Activated naive CD4-positive, alpha-beta T cell treated with anti-CD3 and anti-CD28 coated beads, Interleukin-2, amount 10 ng/mL, durations not matched to agents 7 days and 5 days (primary cell): ENCODE data around the gene AOPEP.
A peak's percentile ranks its signal among the peaks of the same experiment; 100 is the strongest.

ENCODE experiments used
- CTCF ChIA-PET: fragments of 350-600 bp; sonication (Branson Sonifier 250); formaldehyde crosslinking; loops from one replicate; lab custom pipeline; 2021; ENCODE audit warnings: antibody characterized with exemption; lab: Charles Lee
- DNase-seq: peaks from one replicate; pipeline ENCODE4 v3.0.0-alpha.2; 2020
- H3K27ac Mint-ChIP-seq: one replicate; pipeline ENCODE4 v1.8.0; 2021; ENCODE audit warnings: mild to moderate bottlenecking, moderate library complexity, mixed read lengths
- H3K27me3 Mint-ChIP-seq: one replicate; pipeline ENCODE4 v1.8.0; 2021; ENCODE audit warnings: mild to moderate bottlenecking, mixed read lengths
- H3K36me3 Mint-ChIP-seq: one replicate; pipeline ENCODE4 v1.8.0; 2021; ENCODE audit warnings: mixed read lengths
- H3K4me1 Mint-ChIP-seq: one replicate; pipeline ENCODE4 v1.8.0; 2021; ENCODE audit warnings: mixed read lengths
- H3K4me3 Mint-ChIP-seq: one replicate; pipeline ENCODE4 v1.8.0; 2021; ENCODE audit warnings: mild to moderate bottlenecking, moderate library complexity, mixed read lengths
- H3K9me3 Mint-ChIP-seq: one replicate; pipeline ENCODE4 v1.8.0; 2021; ENCODE audit warnings: mixed read lengths

Gene AOPEP

GRCh38 chr9:94800424-94801117 is 74.1 kb downstream of the AOPEP start:
- H3K36me3 Mint-ChIP-seq = peaks cover 29% of the 10 kb centered on the region
- H3K4me1 Mint-ChIP-seq = peaks cover 21% of the 10 kb centered on the region

GRCh38 chr9:94801234-94801633 is 74.7 kb downstream of the AOPEP start:
- Mint-ChIP-seq H3K27me3 (no peaks in the 10 kb centered on the region), H3K4me1 (peaks cover 21% of the 10 kb centered on the region), H3K4me3 (no peak overlapping the region), H3K36me3 (peaks cover 27% of the 10 kb centered on the region), H3K27ac (no peak overlapping the region), H3K9me3 (no peaks in the 10 kb centered on the region)
- DNase-seq = no peak
- CTCF ChIA-PET = interaction anchor here (1.3 kb wide), 1 partner anchor 17 kb away, joined by 3 read pairs; no protein-coding TSS in a partner anchor

More at GRCh38 chr9:94800424-94801117, 74.1 kb downstream of the AOPEP start:
- Mint-ChIP-seq H3K9me3 (no peaks in the 10 kb centered on the region), H3K27ac (no peak overlapping the region), H3K4me3 (no peak overlapping the region), H3K27me3 (no peaks in the 10 kb centered on the region)
- DNase-seq = no peak
- CTCF ChIA-PET = interaction anchor here (1.3 kb wide), 1 partner anchor 17 kb away, joined by 3 read pairs; no protein-coding TSS in a partner anchor

- no peak for DNase-seq
- Mint-ChIP-seq H3K27me3 (no peaks in the 10 kb centered on the region), H3K36me3 (peaks cover 26% of the 10 kb centered on the region), H3K4me3 (no peak overlapping the region), H3K4me1 (peaks cover 21% of the 10 kb centered on the region), H3K27ac (no peak overlapping the region), H3K9me3 (no peaks in the 10 kb centered on the region)
- CTCF ChIA-PET = interaction anchor here (1.3 kb wide), 1 partner anchor 18 kb away, joined by 3 read pairs; no protein-coding TSS in a partner anchor
Measured at GRCh38 chr9:94801681-94802080, 75.2 kb downstream of the AOPEP start.

GRCh38 chr9:94802251-94802650 is 75.8 kb downstream of the AOPEP start:
- H3K4me3 Mint-ChIP-seq = no peak overlapping the region
- H3K9me3 Mint-ChIP-seq = no peaks in the 10 kb centered on the region
- CTCF ChIA-PET = interaction anchor here (1.3 kb wide), 1 partner anchor 18 kb away, joined by 3 read pairs; no protein-coding TSS in a partner anchor
- H3K27ac Mint-ChIP-seq = no peak overlapping the region
- peaks cover 21% of the 10 kb centered on the region for H3K4me1 Mint-ChIP-seq
- H3K36me3 Mint-ChIP-seq = peaks cover 27% of the 10 kb centered on the region
- no peaks in the 10 kb centered on the region for H3K27me3 Mint-ChIP-seq
- DNase-seq = no peak

- Mint-ChIP-seq H3K4me3 (no peak overlapping the region), H3K36me3 (peaks cover 32% of the 10 kb centered on the region), H3K27ac (no peak overlapping the region), H3K9me3 (no peaks in the 10 kb centered on the region), H3K4me1 (peaks cover 21% of the 10 kb centered on the region), H3K27me3 (no peaks in the 10 kb centered on the region)
- CTCF ChIA-PET = no interaction called here
- peak; percentile 23 for DNase-seq
Measured at GRCh38 chr9:94802793-94803192, 76.3 kb downstream of the AOPEP start.

- Mint-ChIP-seq H3K9me3 (no peaks in the 10 kb centered on the region), H3K27me3 (no peaks in the 10 kb centered on the region), H3K36me3 (peaks cover 32% of the 10 kb centered on the region), H3K4me3 (no peak overlapping the region), H3K4me1 (peaks cover 21% of the 10 kb centered on the region), H3K27ac (no peak overlapping the region)
- no peak for DNase-seq
- CTCF ChIA-PET = interaction anchor here (0.6 kb wide), 2 partner anchors 94 to 902 kb away, joined by 3 to 8 read pairs; no protein-coding TSS in a partner anchor
Measured at GRCh38 chr9:94804316-94804715, 77.8 kb downstream of the AOPEP start.

- no peak overlapping the region for H3K27ac Mint-ChIP-seq
- H3K27me3 Mint-ChIP-seq = no peaks in the 10 kb centered on the region
- no peak for DNase-seq
- H3K36me3 Mint-ChIP-seq = peaks cover 32% of the 10 kb centered on the region
- no peaks in the 10 kb centered on the region for H3K9me3 Mint-ChIP-seq
- H3K4me3 Mint-ChIP-seq = no peak overlapping the region
- CTCF ChIA-PET = interaction anchor here (0.6 kb wide), 1 partner anchor 902 kb away, joined by 8 read pairs; no protein-coding TSS in a partner anchor
- H3K4me1 Mint-ChIP-seq = peaks cover 21% of the 10 kb centered on the region
Measured at GRCh38 chr9:94805051-94805489, 78.6 kb downstream of the AOPEP start.

GRCh38 chr9:94805585-94805984 is 79.1 kb downstream of the AOPEP start:
- Mint-ChIP-seq H3K9me3 (no peaks in the 10 kb centered on the region), H3K27ac (no peak overlapping the region), H3K27me3 (no peaks in the 10 kb centered on the region), H3K4me3 (no peak overlapping the region), H3K36me3 (peaks cover 30% of the 10 kb centered on the region), H3K4me1 (peaks cover 21% of the 10 kb centered on the region)
- CTCF ChIA-PET = no interaction called here
- no peak for DNase-seq

GRCh38 chr9:94806307-94806893 is 79.9 kb downstream of the AOPEP start:
- no peak for DNase-seq
- no peaks in the 10 kb centered on the region for H3K9me3 Mint-ChIP-seq
- H3K27me3 Mint-ChIP-seq = no peaks in the 10 kb centered on the region
- H3K27ac Mint-ChIP-seq = no peak overlapping the region
- H3K36me3 Mint-ChIP-seq = peaks cover 23% of the 10 kb centered on the region
- H3K4me1 Mint-ChIP-seq = peaks cover 21% of the 10 kb centered on the region
- CTCF ChIA-PET = interaction anchor here (0.7 kb wide), 1 partner anchor 90 kb away, joined by 3 read pairs; no protein-coding TSS in a partner anchor
- H3K4me3 Mint-ChIP-seq = no peak overlapping the region

GRCh38 chr9:94807556-94807955 is 81.1 kb downstream of the AOPEP start:
- Mint-ChIP-seq H3K4me3 (no peak overlapping the region), H3K9me3 (no peaks in the 10 kb centered on the region), H3K36me3 (peaks cover 15% of the 10 kb centered on the region), H3K27ac (no peak overlapping the region), H3K27me3 (no peaks in the 10 kb centered on the region), H3K4me1 (peaks cover 15% of the 10 kb centered on the region)
- DNase-seq = no peak
- CTCF ChIA-PET = no interaction called here

GRCh38 chr9:94808926-94809700 is 82.6 kb downstream of the AOPEP start:
- no peaks in the 10 kb centered on the region for H3K27me3 Mint-ChIP-seq
- H3K9me3 Mint-ChIP-seq = no peaks in the 10 kb centered on the region
- H3K4me3 Mint-ChIP-seq = no peak overlapping the region
- no peak for DNase-seq
- no peak overlapping the region for H3K27ac Mint-ChIP-seq
- no peaks in the 10 kb centered on the region for H3K4me1 Mint-ChIP-seq
- CTCF ChIA-PET = no interaction called here
- H3K36me3 Mint-ChIP-seq = peaks cover 10% of the 10 kb centered on the region

- CTCF ChIA-PET = interaction anchor here (0.6 kb wide), 1 partner anchor 71 kb away, joined by 3 read pairs; no protein-coding TSS in a partner anchor
- H3K27me3 Mint-ChIP-seq = no peaks in the 10 kb centered on the region
- H3K9me3 Mint-ChIP-seq = no peaks in the 10 kb centered on the region
- H3K4me3 Mint-ChIP-seq = no peak overlapping the region
- H3K4me1 Mint-ChIP-seq = no peaks in the 10 kb centered on the region
- peaks cover 10% of the 10 kb centered on the region for H3K36me3 Mint-ChIP-seq
- H3K27ac Mint-ChIP-seq = no peak overlapping the region
- DNase-seq = no peak
Measured at GRCh38 chr9:94809778-94810177, 83.3 kb downstream of the AOPEP start.

- H3K27ac Mint-ChIP-seq = no peak overlapping the region
- peaks cover 13% of the 10 kb centered on the region for H3K36me3 Mint-ChIP-seq
- no peak for DNase-seq
- no peaks in the 10 kb centered on the region for H3K9me3 Mint-ChIP-seq
- H3K4me1 Mint-ChIP-seq = no peaks in the 10 kb centered on the region
- H3K4me3 Mint-ChIP-seq = no peak overlapping the region
- CTCF ChIA-PET = interaction anchor here (1.1 kb wide), 1 partner anchor 13 kb away, joined by 3 read pairs; no protein-coding TSS in a partner anchor
- no peaks in the 10 kb centered on the region for H3K27me3 Mint-ChIP-seq
Measured at GRCh38 chr9:94811074-94811473, 84.6 kb downstream of the AOPEP start.

- H3K36me3 Mint-ChIP-seq = peaks cover 11% of the 10 kb centered on the region
- H3K27me3 Mint-ChIP-seq = no peaks in the 10 kb centered on the region
- no peaks in the 10 kb centered on the region for H3K4me1 Mint-ChIP-seq
- H3K27ac Mint-ChIP-seq = no peak overlapping the region
- no peak overlapping the region for H3K4me3 Mint-ChIP-seq
- CTCF ChIA-PET = no interaction called here
- H3K9me3 Mint-ChIP-seq = no peaks in the 10 kb centered on the region
- no peak for DNase-seq
Measured at GRCh38 chr9:94812343-94812742, 85.8 kb downstream of the AOPEP start.
